Tibial nerve (tissue), 4 donors: ENCODE measurements around the gene CCDC85B. TPM values are rescaled to one million over a fixed set of nuclear protein-coding genes. Genes with fewer than 3 reads are reported as not detected.

ENCODE experiments used
- DNase-seq, 2 donors: peaks; one replicate each; pipeline ENCODE4 v3.0.0-alpha.2; 2019; ENCODE audit warnings: low spot score in 2 of 2
- H3K27ac ChIP-seq, 4 donors: fragments of 200-600 bp; sonication (generic) in 3 of 4; one replicate each; pipeline ENCODE4 v1.5.1; 2017 to 2019; ENCODE audit warnings: mild to moderate bottlenecking in 1 of 4
- H3K27me3 ChIP-seq, 2 donors: fragments of 200-600 bp; sonication (generic) in 1 of 2; one replicate each; pipeline versions ENCODE4 v1.5.1 to v1.6.0; 2017 to 2019
- H3K36me3 ChIP-seq, 3 donors: fragments of 200-600 bp; sonication (generic); one replicate each; pipeline ENCODE4 v1.5.1; 2018 to 2019
- H3K4me1 ChIP-seq, 4 donors: fragments of 200-600 bp; sonication (generic) in 3 of 4; one replicate each; pipeline ENCODE4 v1.5.1; 2017 to 2019
- H3K4me3 ChIP-seq, 4 donors: fragments of 200-600 bp; sonication (generic) in 3 of 4; one replicate each; pipeline ENCODE4 v1.5.1; 2017 to 2019; ENCODE audit warnings: mild to moderate bottlenecking in 1 of 4, moderate library complexity in 1 of 4
- H3K9me3 ChIP-seq, 4 donors: fragments of 200-600 bp; sonication (generic) in 3 of 4; one replicate each; pipeline ENCODE4 v1.5.1; 2017 to 2019
- EP300 ChIP-seq, 2 donors: sonication (generic); formaldehyde crosslinking; IDR thresholded peaks; one replicate each; pipeline ENCODE4 v1.6.1; 2017; ENCODE audit warnings: antibody characterized with exemption in 2 of 2, mild to moderate bottlenecking in 1 of 2
- POLR2A ChIP-seq, 2 donors: fragments of 450-650 bp; IDR thresholded peaks; one replicate each; pipeline ENCODE4 v1.6.1; 2017; ENCODE audit warnings: antibody characterized with exemption in 2 of 2, mild to moderate bottlenecking in 2 of 2, moderate library complexity in 2 of 2
- WGBS, 2 donors: methylation state at CpG; one replicate each; pipeline ENCODE4 v1.1.5; 2018; 5-methylcytosine and 5-hydroxymethylcytosine counted together
- total RNA-seq, 4 donors: library from RNA; depleted of rRNA; stranded (reverse); fragments of >200 nt; gene quantifications; one replicate each; pipeline ENCODE4 v1.1.0, GENCODE V29; 2016
- TF ChIP-seq, protein P1 (sequence below), 5 experiments: fragments of 200-600 bp in 3 of 5; fragments of 450-650 bp in 2 of 5; sonication (generic) in 3 of 5; IDR thresholded peaks; one replicate each; pipeline ENCODE4 v1.5.1; 2016 to 2019; ENCODE audit warnings: antibody characterized with exemption in 5 of 5, mild to moderate bottlenecking in 3 of 5, moderate library complexity in 2 of 5

CCDC85B gene
- total RNA-seq, 4 donors from 2014 or later, result 73.0 to 108 (median 89.4) TPM

DNA sequence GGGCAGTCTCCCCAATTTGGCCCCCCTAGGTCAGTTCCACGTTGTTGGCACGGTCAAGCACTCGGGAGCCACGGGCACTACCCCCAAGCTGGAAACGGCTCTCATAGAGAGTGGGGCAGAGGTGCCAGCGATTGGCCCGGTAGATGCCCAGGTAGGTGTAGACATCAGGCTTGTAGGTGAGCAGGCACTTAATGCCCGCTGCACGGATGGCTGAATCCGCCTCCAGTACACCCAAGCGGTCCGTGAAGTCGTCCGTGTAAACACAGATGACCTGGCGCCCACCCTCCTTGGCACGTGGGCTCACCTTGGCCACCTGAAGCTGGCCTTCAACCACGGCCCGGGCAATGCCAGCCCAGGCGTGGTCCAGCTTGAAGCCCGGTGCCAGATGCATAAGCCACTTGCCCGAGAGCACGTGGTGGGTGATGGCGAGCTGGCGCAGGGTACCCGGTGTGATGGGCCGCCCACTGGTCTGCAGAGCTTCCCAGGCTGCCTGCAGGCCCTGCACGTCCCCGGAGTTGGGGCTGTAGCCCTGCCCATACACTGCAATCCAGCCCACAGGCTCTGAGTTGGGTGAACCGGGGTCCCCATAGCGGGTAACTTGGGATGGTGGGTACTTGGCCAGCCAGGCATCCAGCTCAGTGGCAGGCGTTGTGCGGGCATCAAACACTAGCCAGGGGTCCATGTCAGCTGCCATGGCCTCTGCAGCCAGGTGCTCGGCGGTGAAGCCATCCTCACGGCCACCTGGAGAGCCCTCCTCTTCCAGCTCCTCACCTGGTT, 27.1 kb downstream of the CCDC85B start:
- Histone ChIP-seq H3K9me3 (no peaks in the 10 kb centered on the region), H3K36me3 (peaks cover 0 to 14% (median 4%) of the 10 kb centered on the region in 3 donors), H3K4me1 (peaks cover 4 to 64% (median 42%) of the 10 kb centered on the region in 4 donors), H3K27ac (peak overlapping the region; percentile 84 to 98 (median 96)), H3K4me3 (peak overlapping the region; percentile 76 to 99 (median 88)), H3K27me3 (no peaks in the 10 kb centered on the region)
- DNase-seq, result no peak
- WGBS, 2 donors, result 74 to 79% methylated on average over 19 to 30 of the region's 35 CpGs
- TF ChIP-seq EP300 (IDR thresholded peaks at IDR 0.05), result no peak
- TF ChIP-seq, protein P1, sequence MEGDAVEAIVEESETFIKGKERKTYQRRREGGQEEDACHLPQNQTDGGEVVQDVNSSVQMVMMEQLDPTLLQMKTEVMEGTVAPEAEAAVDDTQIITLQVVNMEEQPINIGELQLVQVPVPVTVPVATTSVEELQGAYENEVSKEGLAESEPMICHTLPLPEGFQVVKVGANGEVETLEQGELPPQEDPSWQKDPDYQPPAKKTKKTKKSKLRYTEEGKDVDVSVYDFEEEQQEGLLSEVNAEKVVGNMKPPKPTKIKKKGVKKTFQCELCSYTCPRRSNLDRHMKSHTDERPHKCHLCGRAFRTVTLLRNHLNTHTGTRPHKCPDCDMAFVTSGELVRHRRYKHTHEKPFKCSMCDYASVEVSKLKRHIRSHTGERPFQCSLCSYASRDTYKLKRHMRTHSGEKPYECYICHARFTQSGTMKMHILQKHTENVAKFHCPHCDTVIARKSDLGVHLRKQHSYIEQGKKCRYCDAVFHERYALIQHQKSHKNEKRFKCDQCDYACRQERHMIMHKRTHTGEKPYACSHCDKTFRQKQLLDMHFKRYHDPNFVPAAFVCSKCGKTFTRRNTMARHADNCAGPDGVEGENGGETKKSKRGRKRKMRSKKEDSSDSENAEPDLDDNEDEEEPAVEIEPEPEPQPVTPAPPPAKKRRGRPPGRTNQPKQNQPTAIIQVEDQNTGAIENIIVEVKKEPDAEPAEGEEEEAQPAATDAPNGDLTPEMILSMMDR (IDR thresholded peaks at IDR 0.05), result no peak
- TF ChIP-seq POLR2A (IDR thresholded peaks at IDR 0.05), result no peak

DNA sequence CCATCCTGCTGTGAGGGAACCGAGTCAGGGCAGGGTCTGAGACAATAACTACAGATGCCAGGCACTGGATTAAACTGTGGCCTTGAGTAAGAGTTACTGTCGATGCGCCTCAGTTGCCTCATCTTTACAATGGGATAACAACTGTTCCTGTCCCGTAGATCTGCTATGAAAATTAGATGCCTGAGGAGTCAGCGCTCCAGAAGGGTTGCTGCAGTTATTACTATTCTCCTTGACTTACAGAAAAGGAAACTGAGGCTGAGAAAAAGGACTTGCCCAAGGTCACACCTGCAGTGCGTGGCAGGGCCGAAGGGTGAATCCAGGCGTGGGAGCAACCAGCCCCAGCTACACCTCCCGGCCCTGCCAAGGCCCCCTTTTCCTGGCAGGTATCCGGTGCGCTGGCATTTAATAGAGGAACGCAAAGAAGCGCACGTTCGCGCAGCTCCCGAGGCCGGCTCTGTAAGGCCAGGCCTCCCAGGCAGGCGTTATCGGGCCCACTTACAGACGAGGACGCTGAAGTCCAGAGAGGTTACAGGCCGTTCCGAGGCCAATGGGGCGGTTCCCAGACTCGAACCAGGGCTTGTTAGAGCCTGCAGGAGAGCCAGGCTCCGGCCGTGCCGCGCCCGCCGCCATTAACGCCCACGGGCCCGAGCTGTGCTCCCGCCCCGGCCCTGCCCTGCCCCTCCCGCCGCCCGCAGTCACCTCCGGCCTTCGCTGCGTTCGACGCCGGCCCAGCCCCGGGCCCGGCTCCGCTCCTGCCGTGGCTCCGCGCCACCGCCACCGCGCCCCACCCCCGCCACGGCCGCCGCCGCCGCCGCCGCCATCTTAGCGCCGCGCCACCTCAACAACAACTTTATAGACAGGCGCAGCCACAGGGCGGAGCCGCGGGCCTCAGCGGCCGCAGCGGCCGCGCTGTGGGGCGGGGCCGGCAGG, 28.0 kb downstream of the CCDC85B start, which contains the start of gene C11orf68:
Gene C11orf68, minus strand, starts transcription at position 852 of the 930 bp plus-strand sequence. Its CDS starts 31 bp downstream, at position 821.
- no peak for DNase-seq
- Histone ChIP-seq H3K27me3 (no peaks in the 10 kb centered on the region), H3K9me3 (no peaks in the 10 kb centered on the region), H3K4me3 (peak within 1 kb of the TSS; percentile 76 to 99 (median 88)), H3K4me1 (peaks cover 4 to 56% (median 42%) of the 10 kb centered on the region in 4 donors), H3K36me3 (peaks cover 0 to 23% (median 4%) of the 10 kb centered on the region in 3 donors), H3K27ac (peak within 1 kb of the TSS; percentile 84 to 98 (median 96))
- 5 to 26% methylated on average over 13 to 58 of the region's 77 CpGs for WGBS, 2 donors
- TF ChIP-seq, protein P1 (IDR thresholded peaks at IDR 0.05), result peak in 1 of 5 experiments; percentile 18
- TF ChIP-seq EP300 (IDR thresholded peaks at IDR 0.05) (peak in 1 of 2 donors; percentile 65), POLR2A (IDR thresholded peaks at IDR 0.05) (peak; percentile 48 to 69)

DNA sequence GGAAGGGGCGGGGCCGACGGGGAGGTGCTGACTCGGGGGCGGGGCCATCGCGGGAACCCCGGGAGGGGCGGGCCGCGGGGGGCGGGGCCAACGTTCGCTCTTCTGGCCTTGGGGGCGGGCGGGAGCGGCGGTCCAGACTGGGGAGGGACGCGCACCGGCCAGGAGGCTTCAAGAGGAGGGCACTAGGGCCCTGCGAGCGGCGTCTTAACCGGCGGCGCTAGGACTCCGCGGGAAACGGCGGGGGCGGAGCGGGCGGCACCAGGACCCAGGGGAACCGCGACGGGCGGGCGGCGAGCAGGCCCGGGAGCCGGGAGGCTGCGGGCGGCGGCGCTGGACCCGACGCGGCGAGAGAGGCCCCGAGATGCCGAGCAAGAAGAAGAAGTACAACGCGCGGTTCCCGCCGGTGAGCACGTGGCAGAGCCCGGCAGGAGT, 28.7 kb downstream of the CCDC85B start, which contains the start of gene DRAP1:
Gene DRAP1, plus strand, starts transcription at position 286 of the 432 bp plus-strand sequence. Its CDS starts 76 bp downstream, at position 362.
- Histone ChIP-seq H3K36me3 (peaks cover 0 to 28% (median 4%) of the 10 kb centered on the region in 3 donors), H3K9me3 (no peaks in the 10 kb centered on the region), H3K27ac (peak within 1 kb of the TSS; percentile 84 to 98 (median 96)), H3K4me3 (peak within 1 kb of the TSS; percentile 76 to 99 (median 88)), H3K4me1 (peaks cover 4 to 56% (median 42%) of the 10 kb centered on the region in 4 donors), H3K27me3 (no peaks in the 10 kb centered on the region)
- peak; percentile 94 to 98 for DNase-seq
- WGBS, 2 donors, result 0% methylated on average over 29 to 40 of the region's 59 CpGs
- TF ChIP-seq, protein P1 (IDR thresholded peaks at IDR 0.05), result peak in 1 of 5 experiments; percentile 66
- TF ChIP-seq POLR2A (IDR thresholded peaks at IDR 0.05) (peak in 1 of 2 donors; percentile 55), EP300 (IDR thresholded peaks at IDR 0.05) (peak; percentile 43 to 86)

DNA sequence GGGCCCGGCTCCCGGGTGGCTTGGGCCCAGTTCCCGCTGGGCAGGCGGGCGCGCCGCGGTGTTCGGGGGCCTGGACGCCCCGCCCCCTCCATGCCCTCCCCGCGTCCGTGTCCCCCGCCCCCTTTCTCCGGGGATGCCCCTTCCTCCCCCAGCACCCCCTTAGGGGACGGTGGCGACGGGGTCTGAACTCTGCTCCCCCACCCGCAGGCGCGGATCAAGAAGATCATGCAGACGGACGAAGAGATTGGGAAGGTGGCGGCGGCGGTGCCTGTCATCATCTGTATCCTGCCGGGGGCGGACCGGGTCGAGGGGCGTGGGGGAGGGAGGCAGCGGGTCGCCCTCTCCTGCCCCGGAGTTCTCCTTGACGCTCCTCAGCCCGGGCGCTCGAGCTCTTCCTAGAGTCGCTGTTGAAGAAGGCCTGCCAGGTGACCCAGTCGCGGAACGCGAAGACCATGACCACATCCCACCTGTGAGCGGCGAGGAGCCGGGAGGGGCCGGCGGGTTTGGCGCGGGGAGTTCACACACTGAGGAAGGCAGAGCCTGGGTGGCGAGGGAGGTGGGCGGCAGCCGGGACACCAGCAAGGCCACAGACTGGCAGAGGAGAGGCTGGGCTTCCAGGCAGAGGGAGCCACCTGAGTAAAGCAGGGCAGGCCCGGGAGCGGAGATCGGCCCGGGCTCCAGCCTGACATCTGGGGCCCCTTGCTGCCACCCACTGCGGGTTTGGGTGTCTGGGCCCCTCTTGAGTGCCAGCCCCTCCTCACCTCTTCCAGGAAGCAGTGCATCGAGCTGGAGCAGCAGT, 29.3 kb downstream of the CCDC85B start:
- Histone ChIP-seq H3K4me3 (peak overlapping the region; percentile 60 to 86 (median 72)), H3K36me3 (peaks cover 0 to 33% (median 4%) of the 10 kb centered on the region in 3 donors), H3K27ac (peak overlapping the region in 3 of 4 donors; percentile 83 to 91 (median 87)), H3K4me1 (peaks cover 4 to 52% (median 41%) of the 10 kb centered on the region in 4 donors), H3K9me3 (no peaks in the 10 kb centered on the region), H3K27me3 (no peaks in the 10 kb centered on the region)
- 0 to 1% methylated on average over 43 to 55 of the region's 60 CpGs for whole genome bisulfite sequencing, 2 donors
- TF ChIP-seq EP300 (IDR thresholded peaks at IDR 0.05) (no peak), POLR2A (IDR thresholded peaks at IDR 0.05) (peak in 1 of 2 donors; percentile 4)
- no peak for DNase-seq
